Muscle layer of colon (tissue), 2 donors: ENCODE measurements around the gene KIAA0930.

Experiments
- H3K27ac ChIP-seq: one replicate; pipeline ENCODE4 v1.7.0; 2013; ENCODE audit warnings: low read depth, mild to moderate bottlenecking, low read length, moderate library complexity
- H3K27me3 ChIP-seq, 2 donors: one replicate each; pipeline ENCODE4 v1.7.0; 2013; ENCODE audit warnings: low read length in 2 of 2, mild to moderate bottlenecking in 2 of 2; ENCODE audit not compliant: insufficient read depth in 2 of 2, control insufficient read depth in 1 of 2
- H3K36me3 ChIP-seq: one replicate; pipeline ENCODE4 v1.7.0; 2013; ENCODE audit warnings: mild to moderate bottlenecking, low read length; ENCODE audit not compliant: insufficient read depth
- H3K4me1 ChIP-seq: one replicate; pipeline ENCODE4 v1.7.0; 2013; ENCODE audit warnings: mild to moderate bottlenecking, low read length; ENCODE audit not compliant: insufficient read depth
- H3K4me3 ChIP-seq, 2 donors: one replicate each; pipeline ENCODE4 v1.7.0; 2013; ENCODE audit warnings: low read length in 2 of 2, low read depth in 1 of 2, mild to moderate bottlenecking in 1 of 2, moderate library complexity in 1 of 2
- H3K9ac ChIP-seq: one replicate; pipeline ENCODE4 v1.7.0; 2013; ENCODE audit warnings: low read length
- H3K9me3 ChIP-seq: one replicate; pipeline ENCODE4 v1.7.0; 2013; ENCODE audit warnings: mild to moderate bottlenecking, low read length
- donor health status: abdominal sarcoma.
- donor health status: Adenocarcinoma of cecum.

Gene KIAA0930

DNA sequence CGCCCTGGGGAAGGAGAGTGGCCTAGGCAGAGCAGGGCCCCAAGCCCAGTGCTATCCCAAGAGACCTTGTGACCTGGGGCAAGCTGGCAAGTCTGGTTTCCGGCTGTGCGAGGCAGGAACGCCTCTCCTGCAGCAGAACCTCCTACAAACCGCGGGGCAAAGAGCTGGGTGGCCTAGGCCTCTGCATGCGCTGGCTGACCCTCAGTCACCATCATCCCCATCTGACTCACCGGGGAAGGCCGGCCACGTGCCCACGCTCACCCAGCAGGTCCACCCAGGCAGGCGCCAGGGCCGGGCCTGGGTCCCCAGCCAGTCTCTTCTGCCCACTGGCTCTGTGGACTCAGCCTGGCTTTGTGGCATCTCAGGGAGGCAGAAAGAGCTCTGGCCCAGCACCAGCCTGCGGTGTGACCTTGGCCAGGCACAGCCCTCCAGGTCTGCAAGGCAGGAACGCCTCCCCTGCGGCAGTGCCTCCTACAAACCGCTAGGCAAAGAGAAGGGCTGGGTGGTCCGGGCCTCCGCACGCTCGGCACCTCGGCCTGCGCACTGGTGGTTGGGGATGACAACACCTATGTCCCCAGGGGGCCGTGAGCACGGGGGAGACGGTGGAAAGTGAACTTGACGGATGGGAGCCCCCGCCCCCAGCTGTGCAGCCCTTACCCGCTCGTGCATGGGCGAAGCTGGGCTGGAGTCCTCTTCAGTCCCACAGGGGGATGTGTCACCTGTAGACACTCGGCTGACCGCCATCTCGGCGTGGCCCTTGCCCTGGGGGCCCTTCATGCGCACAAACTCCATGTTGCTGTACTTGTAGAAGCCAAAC is 38.2 kb downstream of the KIAA0930 start:
- H3K4me3 ChIP-seq, result no peak overlapping the region
- H3K36me3 ChIP-seq, result peaks cover 37% of the 10 kb centered on the region
- no peak overlapping the region for H3K9ac ChIP-seq
- H3K9me3 ChIP-seq, result no peaks in the 10 kb centered on the region
- H3K27me3 ChIP-seq, result no peaks in the 10 kb centered on the region
- H3K4me1 ChIP-seq, result peaks cover 13% of the 10 kb centered on the region
- no peak overlapping the region for H3K27ac ChIP-seq

DNA sequence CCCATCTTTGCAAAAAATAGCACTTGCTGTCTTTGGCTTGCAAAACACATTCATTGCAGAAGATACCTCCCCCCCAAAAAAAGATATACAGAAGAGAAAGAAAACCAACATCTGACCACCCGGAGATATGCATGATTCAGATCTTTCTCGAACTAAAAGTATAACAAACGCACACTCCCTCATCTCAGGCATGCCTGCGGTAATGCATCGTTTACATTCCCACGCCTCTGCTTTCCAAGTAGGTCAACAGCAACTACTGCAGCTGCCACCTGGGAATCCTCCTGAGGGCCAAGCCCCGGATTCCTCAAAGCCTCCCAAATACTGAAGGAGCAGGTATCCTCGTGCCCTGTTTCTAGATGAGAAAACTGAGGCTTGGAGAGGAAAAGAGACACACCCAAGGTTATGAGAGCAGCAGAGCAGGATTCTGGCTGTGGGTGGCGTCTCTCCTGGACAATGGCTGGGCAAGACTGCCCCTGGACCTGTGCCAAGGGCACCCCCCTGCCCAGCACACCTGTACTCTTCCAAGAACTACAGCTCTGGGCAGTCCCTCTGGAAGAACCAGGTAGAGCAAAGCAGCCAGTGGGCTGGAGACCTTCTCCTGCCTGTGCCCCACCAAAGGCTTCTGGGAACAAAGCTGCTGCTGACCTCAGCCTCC is 38.9 kb downstream of the KIAA0930 start:
- Histone ChIP-seq H3K9ac (no peak overlapping the region), H3K27me3 (no peaks in the 10 kb centered on the region), H3K9me3 (no peaks in the 10 kb centered on the region), H3K36me3 (peaks cover 37% of the 10 kb centered on the region), H3K4me1 (peaks cover 13% of the 10 kb centered on the region), H3K27ac (no peak overlapping the region), H3K4me3 (no peak overlapping the region)

DNA sequence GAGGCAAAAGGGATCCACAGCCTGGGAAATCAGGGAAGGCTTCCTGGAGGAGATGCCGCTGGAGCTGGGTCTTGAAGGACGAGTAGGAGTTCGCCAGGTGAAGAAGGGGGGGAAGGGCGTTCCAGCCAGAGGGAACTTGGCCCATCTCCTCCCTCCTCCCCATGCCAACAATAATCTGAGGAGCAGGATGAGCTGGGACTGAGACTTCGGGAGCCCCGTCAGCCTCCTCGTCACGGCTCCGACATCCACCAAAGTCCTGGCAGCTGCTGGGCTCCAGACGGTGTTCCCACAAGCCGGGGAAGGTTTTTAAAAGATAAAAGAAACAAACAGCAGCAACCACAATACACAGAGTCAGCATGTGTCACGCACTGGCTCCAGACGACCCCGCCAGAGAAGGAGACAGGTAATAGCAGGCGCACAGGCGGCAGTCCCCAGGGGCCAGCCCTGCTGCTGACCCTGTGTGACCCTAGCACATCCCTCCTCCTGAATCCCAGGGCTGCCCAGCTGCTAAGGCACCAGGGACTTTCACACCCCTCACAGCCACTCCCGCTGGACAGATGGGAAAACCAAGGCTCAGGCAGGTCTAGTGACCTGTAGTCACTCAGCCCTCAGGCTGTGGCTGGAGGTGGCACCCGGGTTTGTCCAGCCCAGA is 39.7 kb downstream of the KIAA0930 start:
- Histone ChIP-seq H3K9ac (no peak overlapping the region), H3K4me3 (no peak overlapping the region), H3K4me1 (peaks cover 13% of the 10 kb centered on the region), H3K9me3 (no peaks in the 10 kb centered on the region), H3K36me3 (peaks cover 40% of the 10 kb centered on the region), H3K27me3 (no peaks in the 10 kb centered on the region), H3K27ac (no peak overlapping the region)

DNA sequence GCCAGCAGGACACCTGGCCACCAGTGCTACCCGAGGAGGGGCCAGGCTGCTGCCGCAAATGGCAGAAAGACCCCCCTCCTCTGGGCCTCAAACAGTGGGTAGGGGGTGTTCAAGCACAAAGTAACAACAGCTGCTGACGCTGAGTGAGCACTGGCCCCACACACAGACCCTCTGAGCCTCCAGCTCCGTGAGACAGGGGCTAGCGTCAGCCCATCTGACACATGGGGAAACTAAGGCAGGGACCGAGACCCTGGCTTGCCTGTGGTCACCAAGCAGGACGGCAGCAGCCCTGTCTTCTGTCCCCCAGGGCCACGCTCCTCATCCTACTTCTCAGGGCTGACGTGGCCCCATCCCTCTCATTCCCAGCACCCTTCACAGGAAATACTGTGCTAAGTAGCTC is 40.5 kb downstream of the KIAA0930 start:
- Histone ChIP-seq H3K27me3 (no peaks in the 10 kb centered on the region), H3K36me3 (peaks cover 44% of the 10 kb centered on the region), H3K9ac (no peak overlapping the region), H3K4me1 (peaks cover 13% of the 10 kb centered on the region), H3K27ac (no peak overlapping the region), H3K4me3 (no peak overlapping the region), H3K9me3 (no peaks in the 10 kb centered on the region)

DNA sequence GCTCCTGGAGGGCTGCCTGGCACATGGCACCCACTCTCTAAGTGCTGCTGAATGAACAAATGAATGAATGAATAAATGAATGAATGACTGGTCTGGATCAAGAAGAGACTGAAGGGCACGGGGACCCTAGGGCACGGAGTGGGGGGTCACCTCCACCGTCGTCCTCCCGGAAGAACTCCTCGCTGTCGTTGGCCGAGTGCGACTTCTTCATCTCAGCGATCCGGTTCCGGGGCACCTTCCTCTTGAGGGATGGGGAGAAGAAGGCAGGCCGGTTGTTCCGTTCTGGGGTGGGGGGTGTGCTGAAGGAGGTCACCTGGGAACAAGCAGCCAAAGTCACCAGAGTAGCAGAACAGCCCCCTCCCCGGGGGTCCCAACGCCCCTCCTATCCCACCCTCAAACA is 41.0 kb downstream of the KIAA0930 start:
- no peak overlapping the region for H3K9ac ChIP-seq
- peaks cover 40% of the 10 kb centered on the region for H3K36me3 ChIP-seq
- H3K27ac ChIP-seq, result no peak overlapping the region

DNA sequence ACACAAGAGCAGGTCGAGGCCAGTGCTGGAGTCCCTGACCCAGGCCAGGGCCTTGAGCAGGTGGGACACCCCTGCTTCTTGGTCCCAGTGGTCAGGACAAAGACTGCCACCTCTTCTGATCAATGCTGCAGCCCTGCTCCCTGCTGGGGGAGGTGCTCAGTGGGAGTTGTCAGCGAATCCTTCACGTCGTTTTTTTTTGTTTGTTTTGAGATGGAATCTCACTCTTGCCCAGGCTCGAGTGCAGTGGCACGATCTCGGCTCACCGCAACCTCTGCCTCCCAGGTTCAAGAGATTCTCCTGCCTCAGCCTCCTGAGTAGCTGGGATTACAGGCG is 42.3 kb downstream of the KIAA0930 start:
- Histone ChIP-seq H3K4me1 (peaks cover 13% of the 10 kb centered on the region), H3K9ac (no peak overlapping the region), H3K4me3 (no peak overlapping the region), H3K27ac (no peak overlapping the region), H3K9me3 (no peaks in the 10 kb centered on the region), H3K36me3 (peaks cover 33% of the 10 kb centered on the region), H3K27me3 (no peaks in the 10 kb centered on the region)

More for the DNA sequence above, 41.0 kb downstream of the KIAA0930 start:
- Histone ChIP-seq H3K4me3 (no peak overlapping the region), H3K4me1 (peaks cover 13% of the 10 kb centered on the region), H3K27me3 (no peaks in the 10 kb centered on the region), H3K9me3 (no peaks in the 10 kb centered on the region)

DNA sequence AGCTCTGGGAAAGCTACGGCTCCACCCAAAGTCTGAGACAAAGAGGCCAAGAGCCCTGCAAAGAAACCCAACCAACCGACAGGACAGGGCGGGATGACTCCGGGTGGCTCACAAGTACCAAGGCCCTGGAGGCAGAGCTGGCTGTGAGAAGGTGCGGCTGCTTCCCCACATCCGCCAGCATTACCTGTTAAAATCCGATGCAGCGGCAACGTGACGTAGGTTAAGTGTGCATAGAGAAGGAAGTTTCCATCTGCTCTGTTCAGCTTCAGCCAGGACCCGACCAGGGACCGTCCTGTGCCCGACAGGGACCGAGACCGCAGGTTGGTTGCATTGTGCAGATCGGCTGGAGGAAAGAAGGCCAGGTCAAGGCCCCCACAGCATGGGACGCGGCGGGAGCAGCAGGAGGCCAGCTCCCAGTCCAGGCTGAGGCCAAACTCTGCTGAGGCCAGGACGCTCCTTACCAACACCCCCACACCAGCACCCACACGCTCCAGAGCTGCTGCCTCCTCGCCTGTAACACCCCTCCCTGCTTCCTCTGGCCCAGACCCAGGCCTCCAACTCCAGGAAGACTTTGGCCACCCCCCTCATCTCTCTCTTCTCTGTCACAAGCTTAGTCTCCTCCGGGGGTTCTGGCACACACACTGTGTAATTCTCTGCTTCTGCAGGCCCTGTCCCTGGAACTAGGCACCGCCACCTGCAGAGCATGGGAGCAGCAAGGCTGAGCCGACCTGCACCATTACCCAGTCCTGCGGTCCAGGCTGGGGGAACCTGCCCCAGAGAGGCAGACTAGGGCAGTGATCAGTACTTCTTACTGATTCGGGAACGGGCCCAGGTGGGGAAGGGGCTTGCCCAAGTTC is 42.9 kb downstream of the KIAA0930 start:
- Histone ChIP-seq H3K36me3 (peaks cover 31% of the 10 kb centered on the region), H3K4me3 (no peak overlapping the region), H3K9me3 (no peaks in the 10 kb centered on the region), H3K27me3 (no peaks in the 10 kb centered on the region), H3K9ac (no peak overlapping the region), H3K27ac (no peak overlapping the region), H3K4me1 (peaks cover 13% of the 10 kb centered on the region)

DNA sequence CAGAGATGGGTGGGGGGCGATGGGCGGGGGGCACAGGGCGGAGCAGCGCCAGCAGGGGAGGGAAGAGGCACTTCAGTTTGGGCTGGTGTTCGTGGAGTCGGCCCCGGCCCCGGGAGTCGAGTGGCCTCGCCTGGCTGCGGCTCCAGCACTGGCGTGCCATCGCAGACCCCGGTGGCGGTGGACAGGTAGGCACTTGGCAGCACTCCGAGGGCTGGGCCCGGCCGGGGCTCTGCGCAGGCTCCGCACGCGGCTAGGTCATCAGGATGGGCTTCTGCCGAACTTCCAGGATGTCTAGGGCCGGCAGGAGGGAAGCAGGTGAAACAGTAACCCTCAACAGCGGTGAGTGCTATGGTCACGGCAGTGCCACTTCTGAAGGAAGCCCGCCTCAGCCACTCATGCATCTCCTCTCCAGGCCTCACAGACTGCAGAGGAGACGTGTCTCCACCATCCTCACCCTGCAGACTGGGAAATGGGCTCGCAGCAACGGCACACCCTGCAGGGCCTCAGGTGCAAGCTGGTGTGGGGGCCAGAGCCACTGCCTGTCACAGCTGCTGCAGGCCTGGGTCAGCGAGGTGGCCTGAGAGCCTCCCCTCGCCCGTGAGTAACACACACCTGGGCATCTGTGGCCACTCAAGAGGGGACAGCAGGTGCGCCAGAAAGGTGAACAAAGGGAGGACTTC is 43.6 kb downstream of the KIAA0930 start:
- H3K4me1 ChIP-seq, result peaks cover 10% of the 10 kb centered on the region
- no peak overlapping the region for H3K9ac ChIP-seq
- no peaks in the 10 kb centered on the region for H3K27me3 ChIP-seq
- no peak overlapping the region for H3K27ac ChIP-seq
- no peak overlapping the region for H3K4me3 ChIP-seq
- H3K9me3 ChIP-seq, result no peaks in the 10 kb centered on the region
- peaks cover 26% of the 10 kb centered on the region for H3K36me3 ChIP-seq

DNA sequence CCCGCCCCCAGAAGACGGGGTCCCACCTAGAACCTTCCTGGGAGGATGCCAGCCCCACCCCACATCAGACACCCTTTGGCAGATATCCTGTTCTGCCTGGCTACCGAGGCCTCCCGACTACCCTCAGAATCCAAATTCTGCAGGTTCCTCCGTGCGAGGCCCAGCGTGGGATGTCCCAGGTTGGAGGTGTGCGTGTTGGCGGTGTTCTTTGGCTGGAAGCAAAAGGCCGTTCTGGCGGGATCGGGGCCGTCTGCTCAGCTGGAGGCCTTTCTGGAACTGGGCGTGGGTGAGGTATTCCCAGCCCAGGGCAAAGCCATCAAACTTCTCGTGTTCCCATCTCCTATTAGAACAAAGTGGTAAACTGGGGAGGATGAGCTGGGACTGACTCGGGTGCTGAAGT is 44.4 kb downstream of the KIAA0930 start:
- Histone ChIP-seq H3K9me3 (no peaks in the 10 kb centered on the region), H3K4me1 (peaks cover 3% of the 10 kb centered on the region), H3K4me3 (no peak overlapping the region), H3K27me3 (no peaks in the 10 kb centered on the region), H3K36me3 (peaks cover 26% of the 10 kb centered on the region), H3K9ac (no peak overlapping the region), H3K27ac (no peak overlapping the region)

DNA sequence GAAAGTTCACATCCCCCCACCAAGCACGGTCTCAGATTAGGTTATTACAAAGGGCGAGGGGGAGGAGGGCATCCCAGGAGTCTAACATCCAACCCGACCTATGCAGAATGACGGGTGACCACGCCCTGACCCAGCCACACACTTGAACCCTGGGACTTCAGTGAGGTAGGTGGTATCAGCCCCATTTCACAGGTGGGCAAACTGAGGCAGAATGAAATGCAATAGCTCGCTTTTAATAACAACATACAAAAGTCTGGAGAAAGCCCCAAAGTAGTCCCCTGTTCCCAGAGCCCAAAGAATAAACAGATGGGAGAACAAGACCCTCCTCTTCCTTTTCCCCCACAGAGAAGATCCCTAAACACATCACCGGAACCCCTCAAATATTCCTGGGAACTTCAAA is 45.1 kb downstream of the KIAA0930 start:
- no peak overlapping the region for H3K27ac ChIP-seq
- no peaks in the 10 kb centered on the region for H3K4me1 ChIP-seq
- no peak overlapping the region for H3K9ac ChIP-seq
- H3K27me3 ChIP-seq, result no peaks in the 10 kb centered on the region
- peaks cover 24% of the 10 kb centered on the region for H3K36me3 ChIP-seq
- H3K9me3 ChIP-seq, result no peaks in the 10 kb centered on the region
- no peak overlapping the region for H3K4me3 ChIP-seq
